Activated T-helper 9 cell treated with anti-CD3 and anti-CD28 coated beads, Interleukin-2, amount 50 U/mL, for 16 hours (primary cell): Measurements from ENCODE around the gene EPHB2.
"Not testable (repeated sequence)": the region's sequence is repeated elsewhere in the genome, so short reads cannot be mapped to it uniquely, and the experiment has no call there.

ENCODE experiments used
- DNase-seq: peaks from one replicate; pipeline ENCODE4 v3.0.0-alpha.2; 2020; ENCODE audit warnings: low read depth

The EPHB2 gene

GRCh38 chr1:22915816-22916470 lies 205.3 kb downstream of the EPHB2 start:
- DNase-seq, result no peak

GRCh38 chr1:22916471-22916820 lies 205.8 kb downstream of the EPHB2 start:
- DNase-seq, result no peak

GRCh38 chr1:22917989-22918388 lies 207.3 kb downstream of the EPHB2 start:
- DNase-seq, result no peak

- no peak for DNase-seq
Observed at GRCh38 chr1:22918644-22919043, 208.0 kb downstream of the EPHB2 start.

- DNase-seq, result no peak
Observed at GRCh38 chr1:22919341-22920025, 208.8 kb downstream of the EPHB2 start.

- no peak for DNase-seq
Observed at GRCh38 chr1:22920026-22920733, 209.5 kb downstream of the EPHB2 start.

GRCh38 chr1:22920734-22921451 lies 210.3 kb downstream of the EPHB2 start:
- DNase-seq, result no peak

GRCh38 chr1:22921452-22922126 lies 210.9 kb downstream of the EPHB2 start:
- DNase-seq, result no peak

- DNase-seq, result no peak
Observed at GRCh38 chr1:22922640-22923039, 212.0 kb downstream of the EPHB2 start.

- DNase-seq, result no peak
Observed at GRCh38 chr1:22925111-22925510, 214.5 kb downstream of the EPHB2 start.

GRCh38 chr1:22930240-22930912 lies 219.7 kb downstream of the EPHB2 start:
- no peak for DNase-seq

- DNase-seq, result no peak
Observed at GRCh38 chr1:22932803-22933470, 222.3 kb downstream of the EPHB2 start.

- no peak for DNase-seq
Observed at GRCh38 chr1:22935433-22935832, 224.8 kb downstream of the EPHB2 start.

GRCh38 chr1:22936681-22937080 lies 226.0 kb downstream of the EPHB2 start:
- DNase-seq, result no peak

- DNase-seq, result no peak
Observed at GRCh38 chr1:22941257-22941656, 230.6 kb downstream of the EPHB2 start.

GRCh38 chr1:22944346-22945055 lies 233.9 kb downstream of the EPHB2 start:
- no peak for DNase-seq

- DNase-seq, result not testable (repeated sequence)
Observed at GRCh38 chr1:22945171-22945570, 234.5 kb downstream of the EPHB2 start.

- no peak for DNase-seq
Observed at GRCh38 chr1:22949822-22950331, 239.2 kb downstream of the EPHB2 start.

- DNase-seq, result no peak
Observed at GRCh38 chr1:22951796-22952195, 241.2 kb downstream of the EPHB2 start.

- DNase-seq, result no peak
Observed at GRCh38 chr1:22952694-22953056, 242.0 kb downstream of the EPHB2 start.
